Tibial nerve (tissue), 4 donors: Measurements from ENCODE around the gene FMC1. TPM values are rescaled to one million over a fixed set of nuclear protein-coding genes. Genes with fewer than 3 reads are reported as not detected.

ENCODE experiments used
- DNase-seq, 2 donors: peaks; one replicate each; pipeline ENCODE4 v3.0.0-alpha.2; 2019; ENCODE audit warnings: low spot score in 2 of 2
- H3K27ac ChIP-seq, 4 donors: fragments of 200-600 bp; sonication (generic) in 3 of 4; one replicate each; pipeline ENCODE4 v1.5.1; 2017 to 2019; ENCODE audit warnings: mild to moderate bottlenecking in 1 of 4
- H3K27me3 ChIP-seq, 2 donors: fragments of 200-600 bp; sonication (generic) in 1 of 2; one replicate each; pipeline versions ENCODE4 v1.5.1 to v1.6.0; 2017 to 2019
- H3K36me3 ChIP-seq, 3 donors: fragments of 200-600 bp; sonication (generic); one replicate each; pipeline ENCODE4 v1.5.1; 2018 to 2019
- H3K4me1 ChIP-seq, 4 donors: fragments of 200-600 bp; sonication (generic) in 3 of 4; one replicate each; pipeline ENCODE4 v1.5.1; 2017 to 2019
- H3K4me3 ChIP-seq, 4 donors: fragments of 200-600 bp; sonication (generic) in 3 of 4; one replicate each; pipeline ENCODE4 v1.5.1; 2017 to 2019; ENCODE audit warnings: mild to moderate bottlenecking in 1 of 4, moderate library complexity in 1 of 4
- H3K9me3 ChIP-seq, 4 donors: fragments of 200-600 bp; sonication (generic) in 3 of 4; one replicate each; pipeline ENCODE4 v1.5.1; 2017 to 2019
- EP300 ChIP-seq, 2 donors: sonication (generic); formaldehyde crosslinking; IDR thresholded peaks; one replicate each; pipeline ENCODE4 v1.6.1; 2017; ENCODE audit warnings: antibody characterized with exemption in 2 of 2, mild to moderate bottlenecking in 1 of 2
- POLR2A ChIP-seq, 2 donors: fragments of 450-650 bp; IDR thresholded peaks; one replicate each; pipeline ENCODE4 v1.6.1; 2017; ENCODE audit warnings: antibody characterized with exemption in 2 of 2, mild to moderate bottlenecking in 2 of 2, moderate library complexity in 2 of 2
- WGBS, 2 donors: methylation state at CpG; one replicate each; pipeline ENCODE4 v1.1.5; 2018; 5-methylcytosine and 5-hydroxymethylcytosine counted together
- total RNA-seq, 4 donors: library from RNA; depleted of rRNA; stranded (reverse); fragments of >200 nt; gene quantifications; one replicate each; pipeline ENCODE4 v1.1.0, GENCODE V29; 2016
- TF ChIP-seq, protein P1 (sequence below), 5 experiments: fragments of 200-600 bp in 3 of 5; fragments of 450-650 bp in 2 of 5; sonication (generic) in 3 of 5; IDR thresholded peaks; one replicate each; pipeline ENCODE4 v1.5.1; 2016 to 2019; ENCODE audit warnings: antibody characterized with exemption in 5 of 5, mild to moderate bottlenecking in 3 of 5, moderate library complexity in 2 of 5

The FMC1 gene
- total RNA-seq, 4 donors from 2014 or later = 5.9 to 8.6 (median 7.5) TPM

GRCh38 chr7:139365336-139365735, 24.2 kb downstream of the FMC1 start:
- no peak for DNase-seq
- Histone ChIP-seq H3K36me3 (peaks cover 0 to 14% (median 0%) of the 10 kb centered on the region in 3 donors), H3K4me3 (no peak overlapping the region), H3K27ac (no peak overlapping the region), H3K27me3 (no peaks in the 10 kb centered on the region), H3K9me3 (no peaks in the 10 kb centered on the region), H3K4me1 (peaks cover 0 to 94% (median 37%) of the 10 kb centered on the region in 4 donors)
- TF ChIP-seq, protein P1, sequence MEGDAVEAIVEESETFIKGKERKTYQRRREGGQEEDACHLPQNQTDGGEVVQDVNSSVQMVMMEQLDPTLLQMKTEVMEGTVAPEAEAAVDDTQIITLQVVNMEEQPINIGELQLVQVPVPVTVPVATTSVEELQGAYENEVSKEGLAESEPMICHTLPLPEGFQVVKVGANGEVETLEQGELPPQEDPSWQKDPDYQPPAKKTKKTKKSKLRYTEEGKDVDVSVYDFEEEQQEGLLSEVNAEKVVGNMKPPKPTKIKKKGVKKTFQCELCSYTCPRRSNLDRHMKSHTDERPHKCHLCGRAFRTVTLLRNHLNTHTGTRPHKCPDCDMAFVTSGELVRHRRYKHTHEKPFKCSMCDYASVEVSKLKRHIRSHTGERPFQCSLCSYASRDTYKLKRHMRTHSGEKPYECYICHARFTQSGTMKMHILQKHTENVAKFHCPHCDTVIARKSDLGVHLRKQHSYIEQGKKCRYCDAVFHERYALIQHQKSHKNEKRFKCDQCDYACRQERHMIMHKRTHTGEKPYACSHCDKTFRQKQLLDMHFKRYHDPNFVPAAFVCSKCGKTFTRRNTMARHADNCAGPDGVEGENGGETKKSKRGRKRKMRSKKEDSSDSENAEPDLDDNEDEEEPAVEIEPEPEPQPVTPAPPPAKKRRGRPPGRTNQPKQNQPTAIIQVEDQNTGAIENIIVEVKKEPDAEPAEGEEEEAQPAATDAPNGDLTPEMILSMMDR (IDR thresholded peaks at IDR 0.05) = no peak
- no peak for TF ChIP-seq POLR2A (IDR thresholded peaks at IDR 0.05)
- no peak for TF ChIP-seq EP300 (IDR thresholded peaks at IDR 0.05)
- WGBS, 2 donors = 78 to 82% methylated on average over 2 of the region's 2 CpGs

GRCh38 chr7:139366400-139366799, 25.3 kb downstream of the FMC1 start:
- H3K27me3 ChIP-seq = no peaks in the 10 kb centered on the region
- peaks cover 0 to 98% (median 37%) of the 10 kb centered on the region in 4 donors for H3K4me1 ChIP-seq
- H3K27ac ChIP-seq = no peak overlapping the region
- no peak overlapping the region for H3K4me3 ChIP-seq
- TF ChIP-seq POLR2A (IDR thresholded peaks at IDR 0.05) (no peak), EP300 (IDR thresholded peaks at IDR 0.05) (no peak)
- TF ChIP-seq, protein P1 (IDR thresholded peaks at IDR 0.05) = no peak
- H3K9me3 ChIP-seq = no peaks in the 10 kb centered on the region
- 96 to 97% methylated on average over 6 of the region's 6 CpGs for WGBS, 2 donors
- no peak for DNase-seq
- peaks cover 0 to 14% (median 0%) of the 10 kb centered on the region in 3 donors for H3K36me3 ChIP-seq

DNA sequence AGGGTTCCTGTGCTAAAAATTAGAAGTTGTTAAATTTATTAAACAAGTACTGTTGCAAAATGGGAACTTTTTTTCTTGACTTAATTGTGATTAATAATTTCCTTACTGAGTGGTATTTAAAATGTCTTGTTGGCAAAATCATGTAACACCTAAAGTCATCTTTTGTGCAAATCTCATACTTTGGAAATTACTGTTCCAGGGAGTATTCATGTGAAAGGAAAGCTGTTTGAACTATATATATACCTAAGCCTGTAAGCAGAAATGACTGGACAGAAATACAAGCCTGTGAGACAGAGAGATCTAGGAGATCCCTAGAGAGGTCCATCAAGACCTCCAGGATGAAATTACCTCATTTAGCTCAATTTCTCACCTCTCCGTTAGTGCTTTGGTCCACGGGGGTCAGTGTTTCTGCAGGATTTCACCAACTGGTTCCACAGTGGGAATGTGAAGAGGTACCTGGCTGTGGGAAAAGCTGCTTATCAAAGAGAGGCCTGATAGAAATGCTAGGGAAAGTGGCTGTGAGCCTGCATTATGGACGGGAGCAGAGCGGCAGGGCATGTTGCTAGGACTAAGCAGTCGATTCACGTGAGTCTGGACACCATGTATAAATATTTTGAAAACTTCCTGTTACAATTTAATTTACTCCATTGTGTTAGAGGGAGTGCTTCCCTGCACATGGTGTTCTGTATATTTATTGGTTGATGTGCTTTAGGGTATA, 26.5 kb downstream of the FMC1 start:
- no peak for DNase-seq
- no peaks in the 10 kb centered on the region for H3K9me3 ChIP-seq
- H3K36me3 ChIP-seq = peaks cover 0 to 14% (median 0%) of the 10 kb centered on the region in 3 donors
- peaks cover 0 to 98% (median 32%) of the 10 kb centered on the region in 4 donors for H3K4me1 ChIP-seq
- H3K27me3 ChIP-seq = no peaks in the 10 kb centered on the region
- H3K27ac ChIP-seq = no peak overlapping the region
- 75 to 77% methylated on average over 6 of the region's 6 CpGs for WGBS, 2 donors
- TF ChIP-seq, protein P1 (IDR thresholded peaks at IDR 0.05) = no peak
- no peak for TF ChIP-seq EP300 (IDR thresholded peaks at IDR 0.05)
- H3K4me3 ChIP-seq = no peak overlapping the region

- no peaks in the 10 kb centered on the region for H3K27me3 ChIP-seq
- TF ChIP-seq, protein P1 (IDR thresholded peaks at IDR 0.05) = no peak
- TF ChIP-seq POLR2A (IDR thresholded peaks at IDR 0.05) (no peak), EP300 (IDR thresholded peaks at IDR 0.05) (no peak)
- H3K9me3 ChIP-seq = no peaks in the 10 kb centered on the region
- whole genome bisulfite sequencing, 2 donors = 43 to 53% methylated on average over 5 of the region's 5 CpGs
- no peak overlapping the region for H3K4me3 ChIP-seq
- DNase-seq = no peak
- H3K27ac ChIP-seq = no peak overlapping the region
- peaks cover 0 to 11% (median 0%) of the 10 kb centered on the region in 3 donors for H3K36me3 ChIP-seq
- H3K4me1 ChIP-seq = peaks cover 0 to 99% (median 34%) of the 10 kb centered on the region in 4 donors
Observed at GRCh38 chr7:139370301-139370942, 29.3 kb downstream of the FMC1 start.

DNA sequence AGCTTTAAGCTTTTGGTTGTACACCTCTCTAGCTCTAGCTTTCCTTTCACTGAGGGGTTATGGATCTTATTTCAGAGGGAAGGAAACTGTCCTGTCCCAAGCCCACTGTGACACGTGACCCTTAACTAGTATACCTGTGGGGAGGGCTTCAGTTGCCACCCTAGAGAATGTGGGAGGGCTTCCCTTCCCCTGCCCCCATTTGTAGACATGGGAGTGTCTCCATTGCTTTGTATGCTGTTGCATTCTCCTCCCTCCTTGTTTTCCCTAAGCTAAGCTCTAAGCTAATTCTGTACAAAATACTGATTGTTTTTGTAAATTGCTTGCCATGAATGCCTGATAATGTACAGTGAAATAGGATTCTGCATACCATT, 29.8 kb downstream of the FMC1 start:
- 83 to 92% methylated on average over 1 of the region's 1 CpG for WGBS, 2 donors
- Histone ChIP-seq H3K27ac (no peak overlapping the region), H3K4me1 (peaks cover 0 to 96% (median 32%) of the 10 kb centered on the region in 4 donors), H3K36me3 (peaks cover 0 to 7% (median 0%) of the 10 kb centered on the region in 3 donors), H3K4me3 (no peak overlapping the region), H3K27me3 (no peaks in the 10 kb centered on the region), H3K9me3 (no peaks in the 10 kb centered on the region)
- TF ChIP-seq EP300 (IDR thresholded peaks at IDR 0.05) (no peak), POLR2A (IDR thresholded peaks at IDR 0.05) (no peak)
- TF ChIP-seq, protein P1 (IDR thresholded peaks at IDR 0.05) = no peak
- DNase-seq = no peak
